GM10847 (cell line): ENCODE data around the gene GLRX2.

Source experiments
- POLR2A ChIP-seq: IDR thresholded peaks from 2 replicates; pipeline ENCODE4 v1.6.1; 2011; ENCODE audit not compliant: insufficient read length; ENCODE audit errors: extremely low read depth

The GLRX2 gene

DNA sequence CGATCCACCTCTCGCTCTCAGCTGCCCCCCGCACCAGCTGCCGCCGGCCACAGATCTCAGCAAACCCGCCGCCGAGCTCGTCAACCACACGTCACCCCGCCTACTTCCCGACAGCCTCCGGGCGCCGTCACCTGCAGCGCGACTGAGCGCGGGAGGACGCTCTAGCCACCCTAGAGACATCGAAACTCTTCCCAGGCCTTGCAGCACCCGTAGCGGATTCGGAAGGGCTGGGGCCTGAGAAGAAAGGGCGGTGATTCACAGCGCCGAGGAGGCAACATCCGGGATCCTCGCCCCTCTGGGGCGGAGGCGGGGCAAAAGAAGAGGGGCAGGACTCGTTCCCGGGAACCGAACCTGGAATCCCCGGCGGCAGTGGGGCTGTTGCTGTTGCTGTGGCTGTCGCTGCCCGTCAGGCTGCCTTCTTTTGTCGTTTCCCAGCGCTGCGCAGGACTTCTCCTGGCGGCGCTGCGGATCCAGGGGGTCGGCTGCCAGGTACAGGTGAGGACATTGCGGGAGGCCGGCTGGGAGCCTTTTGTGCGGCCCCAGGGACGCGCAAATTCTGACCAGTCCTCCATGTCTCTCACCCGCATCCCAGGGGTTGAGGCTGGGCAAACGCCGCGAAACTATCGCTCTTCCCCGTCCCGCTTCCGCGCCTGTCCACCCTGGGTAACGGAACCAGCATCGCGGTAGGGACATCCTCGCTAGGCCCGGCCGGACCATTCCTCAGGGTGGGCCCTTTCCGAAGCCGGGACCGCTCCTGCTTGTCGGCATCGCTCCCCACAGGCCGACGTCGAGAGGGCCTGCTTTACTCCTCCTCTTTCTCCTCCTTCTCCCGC, 45.7 kb downstream of the GLRX2 start, which contains the start of the genes RO60 and UCHL5:
Gene RO60, plus strand, starts transcription at position 331 of the 833 bp plus-strand sequence. CDS start 9,443 bp downstream, outside the sequence.
Gene UCHL5, minus strand, starts transcription at position 79 of the 833 bp plus-strand sequence. CDS start 100 bp downstream, outside the sequence.
- peak; percentile 90 for TF ChIP-seq POLR2A

DNA sequence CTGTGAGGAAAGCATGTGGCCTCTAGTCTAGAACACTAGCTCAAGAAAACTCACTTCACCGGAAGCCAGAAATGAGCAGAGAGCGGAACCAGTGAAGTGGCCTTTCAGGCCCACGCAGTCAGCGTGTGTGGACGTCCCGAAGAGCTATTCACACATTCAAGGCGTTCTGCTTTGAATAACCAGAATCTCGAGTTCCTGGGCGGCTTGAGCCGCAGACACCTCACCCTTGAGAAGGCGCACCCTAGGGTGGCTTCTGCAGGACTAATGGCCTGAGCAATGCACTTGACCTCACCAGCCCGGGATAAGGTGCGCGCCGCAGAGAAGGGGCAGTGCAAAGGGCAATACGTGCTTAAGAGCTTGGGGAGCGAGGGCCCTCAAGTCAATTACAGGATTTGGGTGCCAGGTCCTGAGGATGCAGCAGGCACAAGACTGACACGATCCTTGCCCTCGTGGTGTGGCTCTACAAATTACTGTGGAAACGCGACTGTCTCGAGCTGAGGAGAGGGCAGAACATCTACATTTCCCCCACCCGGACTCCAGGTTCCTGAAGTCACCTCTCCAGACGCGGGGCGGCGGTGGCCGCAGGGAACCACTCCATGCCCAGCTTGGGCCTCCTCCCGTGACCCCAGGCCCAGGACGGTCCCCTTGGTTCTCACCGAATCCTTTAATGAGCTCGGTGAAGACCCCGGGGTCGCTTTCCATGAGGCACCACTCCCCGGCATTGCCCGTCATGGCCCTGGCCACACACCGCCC, 46.5 kb downstream of the GLRX2 start:
- TF ChIP-seq POLR2A: peak; percentile 53

DNA sequence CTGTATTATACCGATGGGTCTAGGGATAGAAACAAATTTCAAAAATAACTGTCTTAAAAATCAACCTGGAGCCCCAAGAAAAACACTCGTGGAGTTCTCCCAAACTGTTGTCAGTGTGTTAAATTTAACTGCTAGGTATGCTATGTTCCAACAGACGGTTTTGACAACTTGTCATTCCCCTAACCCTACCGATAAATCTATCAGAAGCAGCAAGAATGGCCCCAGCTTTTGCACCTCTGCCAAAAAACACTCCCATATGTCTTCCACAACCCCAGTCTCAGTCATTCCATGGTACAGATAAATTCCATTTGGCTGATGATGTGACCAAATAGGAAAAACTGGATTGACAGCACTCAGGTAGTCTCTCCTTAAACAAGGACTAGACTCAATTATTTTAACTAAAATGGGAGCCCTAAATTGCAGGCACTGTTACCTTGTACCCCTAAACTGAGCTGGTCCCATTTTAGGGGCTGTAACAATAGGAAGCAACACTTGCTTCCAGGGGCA, 51.0 kb downstream of the GLRX2 start:
- TF ChIP-seq POLR2A: no peak
